GM21619 (cell line): ENCODE results near the gene BST1.
A peak's percentile ranks its signal among the peaks of the same experiment; 100 is the strongest.

Experiments used
- ATAC-seq: cut with Tn5 transposase; IDR thresholded peaks from one replicate; pipeline ENCODE4 v1.9.1; 2021; ENCODE audit not compliant: unreplicated experiment

Gene BST1

DNA sequence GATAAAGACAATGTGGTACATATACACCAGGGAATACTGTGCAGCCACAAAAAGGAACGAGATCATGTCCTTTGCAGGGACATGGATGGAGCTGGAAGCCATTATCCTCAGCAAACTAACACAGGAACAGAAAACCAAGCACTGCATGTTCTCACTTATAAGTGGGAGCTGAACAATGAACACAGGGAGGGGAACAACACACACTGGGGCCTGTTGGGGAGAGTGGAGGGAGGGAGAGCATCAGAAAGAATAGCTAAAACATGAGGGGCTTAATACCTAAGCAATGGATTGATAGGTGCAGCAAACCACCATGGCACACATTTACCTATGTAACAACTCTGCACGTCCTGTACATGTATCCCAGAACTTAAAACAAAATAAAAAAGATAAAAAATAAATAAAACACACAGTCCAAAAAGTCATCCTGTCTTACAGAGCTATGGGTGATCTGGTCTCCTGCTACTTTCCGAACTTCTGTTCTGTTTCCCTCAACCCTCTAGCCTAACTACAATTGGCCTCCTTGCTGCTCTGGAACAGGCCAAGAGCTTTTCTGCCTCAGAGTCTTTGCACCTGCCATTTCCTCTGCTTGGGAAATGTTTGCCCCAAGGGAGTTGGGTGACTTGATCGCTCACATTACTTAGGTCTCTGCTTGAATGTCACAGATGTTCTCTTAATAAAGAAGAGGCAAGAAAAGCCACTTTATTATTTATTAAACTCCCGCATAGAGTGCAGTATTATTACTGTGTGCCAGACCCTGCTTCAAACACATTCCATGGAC, 74.2 kb downstream of the BST1 start:
- ATAC-seq: peak; percentile 13

DNA sequence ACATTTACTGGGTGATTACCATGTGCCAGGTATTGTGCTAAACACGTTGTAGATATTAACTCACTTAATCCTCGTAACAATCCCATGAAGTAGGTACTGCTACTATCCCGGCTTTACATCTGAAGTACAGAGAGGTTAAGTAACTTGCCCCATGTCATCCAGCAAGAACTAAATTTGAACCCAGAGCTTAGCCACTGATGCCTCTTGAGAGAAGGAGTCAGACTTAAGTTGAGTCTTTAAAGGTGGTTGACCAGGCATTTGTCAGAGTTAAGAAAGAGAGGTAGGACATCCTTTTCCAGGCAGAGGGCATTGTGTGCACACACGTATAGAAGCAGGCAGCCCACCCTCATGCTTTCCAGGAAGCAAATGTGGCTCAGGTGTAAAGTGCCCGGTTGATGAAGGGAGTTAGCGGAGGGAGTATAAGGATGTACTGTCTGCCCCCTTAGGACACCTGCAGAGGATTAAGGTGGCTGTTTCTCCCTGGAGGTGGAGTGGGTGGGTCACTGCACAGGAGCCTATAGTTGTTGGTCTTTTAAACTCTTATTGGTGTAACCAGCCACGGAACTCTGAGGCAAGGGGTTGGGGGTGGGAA, 74.9 kb downstream of the BST1 start:
- no peak for ATAC-seq

DNA sequence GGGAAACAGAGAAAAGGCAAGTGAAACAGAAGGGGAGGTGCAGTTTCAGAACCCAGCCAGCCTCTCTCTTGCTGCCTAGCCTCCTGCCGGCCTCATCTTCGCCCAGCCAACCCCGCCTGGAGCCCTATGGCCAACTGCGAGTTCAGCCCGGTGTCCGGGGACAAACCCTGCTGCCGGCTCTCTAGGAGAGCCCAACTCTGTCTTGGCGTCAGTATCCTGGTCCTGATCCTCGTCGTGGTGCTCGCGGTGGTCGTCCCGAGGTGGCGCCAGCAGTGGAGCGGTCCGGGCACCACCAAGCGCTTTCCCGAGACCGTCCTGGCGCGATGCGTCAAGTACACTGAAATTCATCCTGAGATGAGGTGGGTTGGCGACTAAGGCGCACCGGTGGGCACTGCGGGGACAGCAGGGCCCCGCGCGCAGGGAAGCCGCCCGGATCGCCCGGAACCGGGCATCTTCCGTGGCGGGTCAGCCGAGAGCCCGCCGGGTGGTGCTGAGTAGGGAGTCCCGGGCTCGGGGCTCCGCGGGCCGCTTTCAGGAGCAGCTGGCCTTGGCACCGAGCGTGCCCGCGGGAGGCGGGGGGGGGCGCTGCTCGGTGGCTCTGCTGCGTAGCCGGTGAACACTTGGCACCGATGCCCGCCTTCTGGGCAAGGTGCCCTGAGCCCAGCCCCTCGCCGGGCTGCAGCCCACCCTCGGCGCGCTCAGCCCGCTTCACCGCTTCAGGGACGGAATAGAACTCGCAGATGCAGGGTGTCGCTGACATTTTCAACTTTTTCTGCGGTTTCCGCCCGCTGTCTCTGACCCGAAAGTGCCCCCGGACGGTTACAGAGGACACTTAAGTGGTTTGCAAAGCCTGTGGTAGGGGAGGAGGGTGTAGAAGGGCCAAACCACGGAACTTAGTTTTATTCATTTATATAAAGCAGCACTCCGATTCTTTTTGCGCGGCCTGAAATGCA, 75.7 kb downstream of the BST1 start, which contains the start of gene CD38:
Gene CD38 (plus strand): TSS at position 40 of the 953 bp plus-strand sequence. CDS start 87 bp downstream, at position 127.
- ATAC-seq: peak; percentile 63

DNA sequence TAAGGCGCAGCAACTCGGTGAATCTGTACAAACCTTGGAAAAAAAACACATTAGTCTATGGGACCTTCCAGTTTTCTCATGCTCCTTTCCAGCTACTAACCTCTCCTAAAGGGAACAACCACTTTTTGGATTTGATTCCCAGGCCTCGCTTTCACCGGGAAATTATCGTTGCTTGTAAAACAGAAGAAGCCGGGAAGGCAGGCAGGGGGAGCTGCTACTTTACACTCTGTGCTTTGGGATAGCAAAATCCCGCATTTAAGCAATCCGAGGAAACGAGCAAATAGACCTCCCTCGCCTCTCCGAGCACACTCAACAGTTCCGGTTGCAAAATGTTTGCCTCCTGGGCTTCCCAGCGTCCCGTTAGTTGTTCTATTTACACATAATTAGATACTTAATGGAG, 76.4 kb downstream of the BST1 start:
- no peak for ATAC-seq

DNA sequence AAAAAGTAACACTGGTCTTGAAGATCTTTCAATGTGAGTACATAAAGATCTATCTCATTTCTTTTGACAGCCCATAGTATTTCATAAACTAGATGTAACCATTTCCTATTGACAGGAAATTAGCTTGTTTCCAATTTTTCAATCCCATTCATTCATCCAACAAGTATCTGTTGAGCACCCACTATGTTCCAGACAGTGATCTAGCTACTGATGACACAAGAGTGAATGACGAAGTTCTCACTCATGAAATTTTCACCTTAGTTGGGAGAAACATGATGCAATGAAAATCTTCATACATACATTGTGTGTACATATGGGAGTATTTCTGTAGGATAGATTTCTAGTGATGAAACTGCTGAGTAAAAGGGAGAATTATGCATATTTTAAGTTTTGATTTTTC, 76.9 kb downstream of the BST1 start:
- ATAC-seq: no peak

DNA sequence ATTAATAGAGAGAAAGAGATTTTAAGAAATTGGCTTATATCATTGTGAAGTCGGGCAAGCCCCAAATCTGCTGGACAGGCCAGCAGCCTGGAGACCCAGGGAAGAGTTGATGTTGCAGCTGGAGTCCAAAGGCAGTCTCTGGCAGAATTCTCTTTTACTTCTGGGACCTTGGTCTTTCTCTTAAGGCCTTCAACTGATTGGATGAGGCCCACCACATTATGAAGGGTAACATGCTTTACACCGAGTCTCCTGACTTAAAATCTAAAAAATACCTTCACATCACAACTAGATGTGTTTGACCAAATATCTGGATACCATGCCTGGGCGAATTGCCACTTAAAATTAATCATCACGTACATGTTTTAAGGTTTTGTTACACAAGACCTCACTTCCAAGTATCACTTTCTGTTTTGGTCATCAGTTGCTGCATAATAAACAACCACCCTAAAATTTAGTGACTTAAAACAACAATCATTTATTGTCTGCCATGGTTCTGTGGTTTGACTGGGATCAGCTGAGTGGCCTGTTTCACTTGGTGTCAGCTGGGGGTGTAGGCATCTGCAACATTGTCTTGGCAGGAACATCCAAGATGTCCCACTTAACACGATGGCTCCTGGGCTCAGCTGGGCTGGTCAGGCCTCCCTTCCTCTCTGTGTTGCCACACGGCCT, 78.7 kb downstream of the BST1 start:
- peak; percentile 30 for ATAC-seq
